Measurements from ENCODE around the gene LTBP1. TPM values are rescaled to one million over a fixed set of nuclear protein-coding genes. Genes with fewer than 3 reads are reported as not detected.

Gene LTBP1
- total RNA-seq, 2 experiments from 2014 or later = 0.19 to 0.23 TPM

GRCh38 chr2:32991091-32991845 is 44.5 kb downstream of the LTBP1 start:
- Mint-ChIP-seq H3K27me3 (peaks cover 4% of the 10 kb centered on the region), H3K36me3 (no peaks in the 10 kb centered on the region), H3K4me1 (no peaks in the 10 kb centered on the region), H3K4me3 (no peak overlapping the region), H3K9me3 (peaks cover 3% of the 10 kb centered on the region), H3K27ac (no peak overlapping the region)
- POLR2A ChIA-PET = no interaction called here
- DNase-seq (no peak), ATAC-seq (ENCODE audit: low read depth) (no peak)

- H3K9me3 Mint-ChIP-seq = peaks cover 3% of the 10 kb centered on the region
- no peak overlapping the region for H3K27ac Mint-ChIP-seq
- H3K27me3 Mint-ChIP-seq = peaks cover 4% of the 10 kb centered on the region
- H3K4me1 Mint-ChIP-seq = no peaks in the 10 kb centered on the region
- DNase-seq (no peak), ATAC-seq (ENCODE audit: low read depth) (no peak)
- POLR2A ChIA-PET = no interaction called here
- H3K36me3 Mint-ChIP-seq = no peaks in the 10 kb centered on the region
- H3K4me3 Mint-ChIP-seq = no peak overlapping the region
Observed at GRCh38 chr2:32993005-32993539, 46.3 kb downstream of the LTBP1 start.

GRCh38 chr2:32997705-32998104 is 51.0 kb downstream of the LTBP1 start:
- Mint-ChIP-seq H3K36me3 (no peaks in the 10 kb centered on the region), H3K4me1 (no peaks in the 10 kb centered on the region), H3K4me3 (no peak overlapping the region), H3K27me3 (no peaks in the 10 kb centered on the region), H3K27ac (no peak overlapping the region), H3K9me3 (peaks cover 3% of the 10 kb centered on the region)
- ATAC-seq (ENCODE audit: low read depth) (no peak), DNase-seq (no peak)
- POLR2A ChIA-PET = no interaction called here

- Mint-ChIP-seq H3K27me3 (no peaks in the 10 kb centered on the region), H3K36me3 (no peaks in the 10 kb centered on the region), H3K4me1 (no peaks in the 10 kb centered on the region), H3K4me3 (no peak overlapping the region), H3K9me3 (no peaks in the 10 kb centered on the region), H3K27ac (no peak overlapping the region)
- no peak for DNase-seq
- no peak for ATAC-seq (ENCODE audit: low read depth)
- POLR2A ChIA-PET = no interaction called here
Observed at GRCh38 chr2:33000986-33001385, 54.2 kb downstream of the LTBP1 start.

- no peaks in the 10 kb centered on the region for H3K4me1 Mint-ChIP-seq
- H3K4me3 Mint-ChIP-seq = no peak overlapping the region
- H3K36me3 Mint-ChIP-seq = no peaks in the 10 kb centered on the region
- DNase-seq = no peak
- H3K9me3 Mint-ChIP-seq = no peaks in the 10 kb centered on the region
- no peaks in the 10 kb centered on the region for H3K27me3 Mint-ChIP-seq
- ATAC-seq (ENCODE audit: low read depth) = no peak
- H3K27ac Mint-ChIP-seq = no peak overlapping the region
- POLR2A ChIA-PET = no interaction called here
Observed at GRCh38 chr2:33001823-33002222, 55.1 kb downstream of the LTBP1 start.

DNA sequence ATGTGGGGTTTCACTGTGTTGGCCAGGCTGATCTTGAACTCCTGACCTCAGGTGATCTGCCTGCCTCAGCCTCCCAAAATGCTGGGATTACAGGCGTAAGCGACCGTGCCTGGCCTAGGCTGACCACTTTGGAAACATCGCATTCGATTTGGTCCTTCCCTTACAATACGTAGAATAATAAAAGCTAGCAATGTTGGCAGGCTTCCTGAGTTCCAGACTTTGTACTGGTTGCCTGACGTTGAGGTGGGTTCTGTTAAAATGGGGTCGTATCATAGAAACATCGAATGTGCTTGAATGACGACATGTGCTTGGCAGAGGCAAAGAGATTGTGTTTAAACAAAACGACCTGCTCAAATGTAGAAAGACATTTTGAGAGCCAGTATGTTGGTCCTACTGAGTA is 56.1 kb downstream of the LTBP1 start:
- Mint-ChIP-seq H3K27ac (no peak overlapping the region), H3K4me3 (no peak overlapping the region), H3K36me3 (no peaks in the 10 kb centered on the region), H3K27me3 (no peaks in the 10 kb centered on the region), H3K9me3 (no peaks in the 10 kb centered on the region), H3K4me1 (no peaks in the 10 kb centered on the region)
- POLR2A ChIA-PET = no interaction called here
- no peak for ATAC-seq (ENCODE audit: low read depth)
- DNase-seq = no peak

DNA sequence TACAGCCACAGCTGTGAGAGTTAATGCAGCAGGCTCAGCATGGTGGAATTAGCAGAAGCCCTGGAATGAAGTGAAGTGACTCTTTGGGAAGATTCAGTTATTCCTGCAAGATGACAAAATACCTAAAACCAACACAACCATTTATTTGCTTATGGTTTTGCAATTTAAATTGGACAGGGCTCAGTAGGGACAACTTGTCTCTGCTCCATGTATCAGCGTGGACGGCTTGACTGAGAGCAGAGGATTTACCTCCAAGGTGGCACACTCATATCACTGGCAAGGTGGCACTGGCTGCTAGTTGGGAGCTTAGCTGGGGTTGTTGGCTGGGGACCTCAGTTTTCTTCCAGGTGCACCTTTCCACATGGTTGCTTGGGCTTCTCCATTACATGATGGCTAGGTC is 58.3 kb downstream of the LTBP1 start:
- no peak overlapping the region for H3K27ac Mint-ChIP-seq
- H3K4me3 Mint-ChIP-seq = no peak overlapping the region
- H3K9me3 Mint-ChIP-seq = no peaks in the 10 kb centered on the region
- DNase-seq (no peak), ATAC-seq (ENCODE audit: low read depth) (no peak)
- H3K27me3 Mint-ChIP-seq = peaks cover under 1% of the 10 kb centered on the region
- H3K36me3 Mint-ChIP-seq = no peaks in the 10 kb centered on the region
- POLR2A ChIA-PET = no interaction called here
- H3K4me1 Mint-ChIP-seq = no peaks in the 10 kb centered on the region

DNA sequence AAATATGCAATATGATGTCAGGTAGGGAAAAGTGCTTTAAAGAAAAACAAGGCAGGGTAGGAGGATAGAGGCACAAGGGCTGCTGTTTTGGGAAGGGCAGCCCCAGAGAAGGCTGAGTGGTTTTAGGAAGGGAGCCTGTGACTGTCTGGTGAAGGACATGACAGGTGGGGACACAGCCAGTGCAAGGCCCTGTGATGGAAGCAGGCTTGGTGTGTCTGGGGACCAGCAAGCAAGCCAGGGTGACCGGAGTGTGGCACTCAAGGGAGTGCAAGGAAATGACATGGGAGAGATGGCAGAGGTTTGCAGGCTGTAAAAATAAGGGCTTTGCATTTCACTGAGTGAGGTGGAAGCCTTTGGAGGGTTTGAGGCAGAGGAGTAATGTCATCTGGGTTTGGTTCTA is 62.0 kb downstream of the LTBP1 start:
- Mint-ChIP-seq H3K36me3 (no peaks in the 10 kb centered on the region), H3K9me3 (no peaks in the 10 kb centered on the region), H3K27me3 (peaks cover 6% of the 10 kb centered on the region), H3K4me3 (no peak overlapping the region), H3K27ac (no peak overlapping the region), H3K4me1 (no peaks in the 10 kb centered on the region)
- POLR2A ChIA-PET = no interaction called here
- no peak for ATAC-seq (ENCODE audit: low read depth)
- no peak for DNase-seq

DNA sequence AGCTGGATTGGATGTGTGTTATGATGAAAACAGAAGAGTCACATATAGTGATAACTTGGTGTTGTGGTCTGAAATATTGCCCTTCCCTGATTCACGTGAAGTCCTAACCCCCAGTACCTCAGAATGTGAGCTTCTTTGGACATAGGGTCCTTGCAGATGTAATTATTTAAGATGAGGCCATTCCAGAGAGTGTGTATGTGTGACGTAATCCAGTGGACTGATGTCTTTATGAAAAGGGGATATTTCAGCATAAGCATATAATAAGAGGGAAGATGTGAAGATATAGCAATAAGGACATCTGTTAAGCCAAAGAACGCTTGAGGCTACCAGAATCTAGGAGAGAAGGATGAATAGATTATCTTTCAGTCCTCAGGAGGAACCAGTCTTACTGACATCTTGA is 62.5 kb downstream of the LTBP1 start:
- Mint-ChIP-seq H3K9me3 (no peaks in the 10 kb centered on the region), H3K4me1 (no peaks in the 10 kb centered on the region), H3K36me3 (no peaks in the 10 kb centered on the region), H3K27me3 (peaks cover 6% of the 10 kb centered on the region), H3K27ac (no peak overlapping the region), H3K4me3 (no peak overlapping the region)
- ATAC-seq (ENCODE audit: low read depth) = no peak
- POLR2A ChIA-PET = no interaction called here
- no peak for DNase-seq

DNA sequence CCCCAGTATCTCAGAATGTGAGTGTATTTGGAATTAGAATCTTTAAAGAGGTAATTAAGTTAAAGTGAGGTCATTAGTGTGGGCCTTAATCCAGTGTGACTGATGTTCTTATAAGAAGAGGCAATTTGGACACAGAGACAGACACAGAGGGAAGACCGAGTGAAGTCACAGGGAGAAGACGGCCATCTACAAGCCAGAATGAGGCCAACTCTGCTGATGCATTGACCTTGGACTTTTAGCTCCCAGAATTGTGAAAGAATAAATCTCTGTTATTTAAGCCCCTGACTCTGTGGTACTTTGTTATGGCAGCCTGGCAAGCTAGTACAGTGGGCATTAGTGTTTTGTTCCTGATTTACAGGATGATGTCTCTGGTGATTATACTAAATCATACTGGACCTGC is 64.6 kb downstream of the LTBP1 start:
- no peak for ATAC-seq (ENCODE audit: low read depth)
- H3K4me1 Mint-ChIP-seq = no peaks in the 10 kb centered on the region
- POLR2A ChIA-PET = no interaction called here
- H3K9me3 Mint-ChIP-seq = no peaks in the 10 kb centered on the region
- no peak overlapping the region for H3K27ac Mint-ChIP-seq
- H3K27me3 Mint-ChIP-seq = peaks cover 6% of the 10 kb centered on the region
- no peak for DNase-seq
- no peak overlapping the region for H3K4me3 Mint-ChIP-seq
- H3K36me3 Mint-ChIP-seq = no peaks in the 10 kb centered on the region

- ATAC-seq (ENCODE audit: low read depth) = no peak
- DNase-seq = no peak
- H3K27ac Mint-ChIP-seq = no peak overlapping the region
- H3K27me3 Mint-ChIP-seq = peaks cover 6% of the 10 kb centered on the region
- no peaks in the 10 kb centered on the region for H3K36me3 Mint-ChIP-seq
- no peaks in the 10 kb centered on the region for H3K9me3 Mint-ChIP-seq
- no peaks in the 10 kb centered on the region for H3K4me1 Mint-ChIP-seq
- H3K4me3 Mint-ChIP-seq = no peak overlapping the region
- POLR2A ChIA-PET = no interaction called here
Observed at GRCh38 chr2:33011941-33012340, 65.2 kb downstream of the LTBP1 start.

DNA sequence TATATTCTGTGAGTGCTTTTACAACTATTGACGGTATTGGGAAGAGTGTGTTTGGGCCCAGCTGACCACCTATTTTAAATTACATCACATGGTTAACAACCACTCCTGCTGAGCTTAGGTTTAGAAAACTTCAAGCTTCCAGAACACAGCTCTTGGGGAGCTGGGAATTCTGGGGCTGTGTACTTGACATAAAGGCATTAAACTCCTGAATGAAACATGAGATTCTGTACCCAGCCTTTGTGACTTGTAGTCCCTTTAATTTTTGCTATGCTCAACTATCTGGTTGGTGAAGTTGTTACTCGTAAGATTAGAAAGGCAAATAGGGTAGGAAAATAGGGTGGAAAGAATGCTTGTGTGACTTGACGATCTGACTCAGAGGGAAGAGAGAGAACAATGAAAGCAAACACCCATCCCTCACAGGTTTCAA is 66.9 kb downstream of the LTBP1 start:
- DNase-seq (no peak), ATAC-seq (ENCODE audit: low read depth) (no peak)
- Mint-ChIP-seq H3K27ac (no peak overlapping the region), H3K9me3 (no peaks in the 10 kb centered on the region), H3K4me1 (no peaks in the 10 kb centered on the region), H3K36me3 (no peaks in the 10 kb centered on the region), H3K27me3 (peaks cover 8% of the 10 kb centered on the region), H3K4me3 (no peak overlapping the region)
- POLR2A ChIA-PET = no interaction called here

- Mint-ChIP-seq H3K9me3 (no peaks in the 10 kb centered on the region), H3K4me1 (no peaks in the 10 kb centered on the region)
Observed at GRCh38 chr2:33014268-33014667, 67.5 kb downstream of the LTBP1 start.

GRCh38 chr2:33015421-33016142 is 68.8 kb downstream of the LTBP1 start:
- Mint-ChIP-seq H3K36me3 (no peaks in the 10 kb centered on the region), H3K27me3 (peaks cover 5% of the 10 kb centered on the region), H3K4me3 (no peak overlapping the region), H3K27ac (no peak overlapping the region), H3K4me1 (no peaks in the 10 kb centered on the region), H3K9me3 (no peaks in the 10 kb centered on the region)
- POLR2A ChIA-PET = no interaction called here
- DNase-seq (no peak), ATAC-seq (ENCODE audit: low read depth) (no peak)

More at GRCh38 chr2:33014268-33014667, 67.5 kb downstream of the LTBP1 start:
- Mint-ChIP-seq H3K27ac (no peak overlapping the region), H3K27me3 (peaks cover 8% of the 10 kb centered on the region), H3K36me3 (no peaks in the 10 kb centered on the region), H3K4me3 (no peak overlapping the region)
- ATAC-seq (ENCODE audit: low read depth) (no peak), DNase-seq (no peak)
- POLR2A ChIA-PET = no interaction called here
